ENCODE results near the gene ANKLE1. TPM values are rescaled to one million over a fixed set of nuclear protein-coding genes. Genes with fewer than 3 reads are reported as not detected.
"Not testable (repeated sequence)": the region's sequence is repeated elsewhere in the genome, so short reads cannot be mapped to it uniquely, and the experiment has no call there.

Gene ANKLE1
- total RNA-seq, 1 donor from 2014 or later = 3.0 TPM

DNA sequence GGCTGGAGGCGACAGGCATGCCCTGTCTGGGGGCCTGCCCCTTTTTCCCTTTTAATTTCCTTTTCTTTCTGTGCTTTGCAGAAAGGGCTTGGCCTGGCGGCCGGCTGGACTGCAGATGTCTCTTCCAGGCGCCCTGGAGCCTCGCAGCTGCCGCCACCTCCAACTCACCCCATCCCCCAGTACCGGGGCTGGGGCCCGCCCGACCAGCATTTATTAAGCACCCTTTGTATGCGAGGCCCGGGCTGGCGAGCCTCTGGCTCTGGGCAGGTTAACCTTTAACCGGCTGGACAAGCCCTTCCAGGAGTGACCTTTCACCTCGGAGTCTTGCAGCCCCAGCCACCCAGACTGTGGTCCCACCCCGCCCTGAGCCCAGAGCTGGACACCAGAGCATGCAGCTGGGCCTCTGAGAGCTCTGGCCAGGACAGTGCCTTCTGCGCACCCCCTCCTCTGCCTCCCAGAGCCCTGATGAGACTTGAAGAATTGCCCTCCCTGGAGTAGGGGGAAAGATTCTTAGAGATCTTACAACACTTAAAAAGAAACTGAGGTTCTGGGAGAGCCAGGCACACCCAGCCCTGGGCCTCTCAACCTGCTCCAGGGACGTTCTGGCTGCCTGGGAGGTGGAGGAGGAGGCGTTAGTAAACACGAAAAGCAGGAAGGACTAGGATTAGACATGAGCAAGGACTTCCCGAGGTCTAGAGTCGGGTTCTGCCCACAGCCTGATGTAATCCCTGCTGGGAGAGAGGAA lies 34.8 kb upstream of the ANKLE1 start:
- no peak for DNase-seq (ENCODE audit: low read depth, low spot score)

DNA sequence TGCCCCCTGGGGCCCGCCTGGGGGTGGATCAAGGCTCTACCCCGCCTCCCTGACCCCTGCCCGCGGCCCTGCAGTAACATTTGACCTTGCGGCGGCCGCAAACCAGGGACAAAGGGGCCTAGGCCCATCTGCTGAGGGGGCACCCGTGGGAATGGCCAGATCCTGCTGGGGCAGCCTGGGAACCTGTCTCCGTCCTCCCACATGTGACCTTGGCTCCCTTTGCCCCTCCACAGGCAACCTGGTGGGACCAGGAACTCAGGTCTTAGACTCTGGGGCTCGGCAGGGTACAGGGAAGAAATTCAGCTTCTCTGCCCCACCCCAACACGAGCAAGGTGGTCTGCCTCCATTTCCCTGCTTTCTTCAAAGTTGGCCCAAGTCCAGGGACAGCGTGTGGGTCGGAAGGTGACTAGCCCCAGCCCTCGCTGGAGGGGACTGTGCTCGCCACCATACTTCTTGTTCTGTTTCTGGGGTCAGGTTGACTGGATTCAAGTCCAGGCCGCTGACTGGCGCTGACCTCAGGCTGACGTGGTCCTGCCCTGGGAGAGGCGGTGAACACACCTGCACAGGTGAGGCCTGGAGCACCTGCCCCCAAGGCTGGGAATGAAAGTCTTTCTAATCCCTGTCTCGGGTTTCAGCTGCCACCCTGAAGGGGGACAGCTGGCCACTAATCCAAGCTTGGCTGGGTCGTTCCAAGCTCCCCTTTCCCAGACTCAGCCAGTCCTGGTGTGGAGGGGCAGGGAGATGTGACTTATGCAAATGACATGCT lies 33.5 kb upstream of the ANKLE1 start:
- no peak for DNase-seq (ENCODE audit: low read depth, low spot score)

DNA sequence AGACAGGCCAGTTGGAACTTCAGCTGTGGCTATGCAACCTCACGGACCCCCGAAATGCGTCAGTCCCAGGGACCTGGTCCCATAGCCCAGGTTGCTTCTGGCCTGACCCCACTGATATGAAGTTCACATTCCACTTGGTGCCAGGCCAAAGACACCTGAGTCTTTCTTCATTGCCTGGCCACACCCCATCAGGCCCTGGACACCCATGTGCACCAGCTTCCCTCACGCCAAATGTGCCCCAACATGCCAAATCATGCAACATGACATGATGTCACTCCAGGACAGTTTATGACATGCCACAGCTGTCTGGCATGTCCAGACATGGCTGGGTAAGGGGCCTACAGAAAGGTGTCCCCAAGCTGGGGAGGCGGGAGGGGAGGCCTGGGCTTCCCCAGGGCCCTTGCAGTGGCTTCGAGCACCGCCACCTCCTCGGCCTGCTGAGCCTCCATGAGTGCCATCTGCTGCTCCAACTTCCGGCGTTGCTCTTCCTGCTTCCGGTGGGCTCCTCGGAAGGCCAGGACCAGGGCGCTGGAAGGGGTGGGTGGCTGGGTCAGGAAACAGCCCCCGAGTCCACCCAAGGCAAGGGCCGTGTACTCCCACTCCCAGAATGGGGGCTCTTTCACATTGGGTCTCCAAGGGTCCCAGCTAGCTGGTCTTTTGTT lies 31.7 kb upstream of the ANKLE1 start:
- no peak for DNase-seq (ENCODE audit: low read depth, low spot score)

DNA sequence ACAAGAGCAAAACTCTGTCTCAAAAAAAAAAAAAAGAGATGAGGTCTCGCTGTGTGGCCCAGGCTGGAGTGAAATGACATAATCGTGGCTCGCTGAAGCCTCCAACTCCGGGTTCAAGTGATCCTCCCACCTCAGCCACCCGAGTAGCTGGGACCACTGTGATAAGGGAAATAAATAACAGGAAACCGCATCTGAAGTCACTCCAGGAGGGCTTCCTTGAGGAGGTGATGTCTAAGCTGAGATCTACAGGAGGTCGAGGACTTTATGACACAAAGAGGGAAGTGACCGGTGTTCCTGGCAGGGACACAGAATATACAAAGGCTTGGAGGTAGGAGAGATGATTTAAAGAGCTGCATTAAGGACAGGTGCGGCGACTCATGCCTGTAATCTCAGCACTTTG lies 27.1 kb upstream of the ANKLE1 start:
- no peak for DNase-seq (ENCODE audit: low read depth, low spot score)

DNA sequence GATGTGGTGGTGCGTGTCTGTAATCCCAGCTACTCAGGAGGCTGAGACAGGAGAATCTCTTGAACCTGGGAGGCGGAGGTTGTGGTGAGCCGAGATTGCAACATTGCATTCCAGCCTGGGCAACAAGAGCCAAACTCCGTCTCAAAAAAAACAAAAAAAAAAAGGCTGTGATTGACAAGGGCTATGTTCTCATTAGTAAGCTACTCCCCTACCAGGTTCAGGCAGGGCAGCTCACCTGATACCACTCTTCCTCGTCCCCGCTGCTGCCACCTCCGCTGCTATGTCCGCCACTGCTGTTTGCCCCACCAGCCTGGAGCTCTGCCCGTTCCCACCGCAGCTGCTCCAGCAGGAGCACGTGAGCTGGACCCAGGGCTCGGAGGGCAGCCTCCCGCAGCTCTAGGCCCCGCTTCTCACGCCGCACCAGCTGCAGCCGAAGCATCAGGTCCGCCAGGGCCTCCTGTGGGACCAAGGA lies 26.5 kb upstream of the ANKLE1 start:
- no peak for DNase-seq (ENCODE audit: low read depth, low spot score)

DNA sequence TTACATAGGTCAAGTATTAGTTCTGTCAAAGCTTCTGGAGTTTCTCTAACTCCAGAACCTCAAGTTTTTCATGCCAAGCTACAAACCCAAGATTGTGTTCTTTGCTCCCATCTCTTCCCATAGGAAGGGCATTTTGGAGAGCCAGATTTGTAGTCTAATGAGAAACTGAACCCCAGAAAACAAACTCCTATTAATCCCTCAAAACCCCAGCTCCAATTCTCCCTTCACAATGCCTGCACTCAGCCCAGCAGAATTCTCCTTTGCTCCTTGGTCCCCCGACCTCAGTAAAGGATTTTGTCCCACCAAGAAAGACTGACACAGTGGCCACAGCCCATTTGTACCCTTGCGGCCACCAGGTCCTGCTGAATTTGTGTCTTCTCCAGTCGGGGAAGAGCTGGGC lies 25.6 kb upstream of the ANKLE1 start:
- DNase-seq (ENCODE audit: low read depth, low spot score) = no peak

DNA sequence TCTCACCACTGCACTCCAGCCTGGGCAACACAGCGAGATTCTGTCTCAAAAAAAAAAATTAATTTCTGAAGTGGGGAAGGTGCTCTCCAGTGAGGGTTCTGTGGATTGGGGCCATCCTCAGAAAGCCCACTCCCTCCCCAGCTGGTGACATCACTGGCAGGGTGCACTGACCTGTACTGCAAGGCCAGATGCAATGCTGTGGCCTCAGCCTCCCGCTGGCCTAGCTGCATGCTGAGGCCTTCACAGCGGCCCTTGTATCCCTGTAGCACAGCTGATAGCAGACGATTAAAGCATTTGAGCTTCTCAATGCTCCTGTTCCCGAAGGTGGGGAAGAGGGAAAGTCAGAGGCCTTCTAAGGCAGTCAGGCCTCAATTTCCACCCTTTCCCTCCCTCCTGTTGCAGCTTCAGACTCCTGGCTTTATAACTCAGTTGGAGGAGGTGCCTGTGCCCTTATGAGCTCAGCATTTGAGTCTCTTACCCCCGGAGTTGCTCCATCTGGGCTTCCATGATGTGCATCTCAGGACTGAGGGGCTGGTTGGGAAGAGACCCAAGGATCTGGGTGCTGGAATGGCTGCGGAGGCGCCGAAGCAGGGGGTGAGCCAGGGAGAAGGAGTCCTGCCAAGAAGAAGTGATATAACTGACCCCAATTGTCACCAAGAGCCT lies 22.5 kb upstream of the ANKLE1 start:
- DNase-seq (ENCODE audit: low read depth, low spot score) = no peak

DNA sequence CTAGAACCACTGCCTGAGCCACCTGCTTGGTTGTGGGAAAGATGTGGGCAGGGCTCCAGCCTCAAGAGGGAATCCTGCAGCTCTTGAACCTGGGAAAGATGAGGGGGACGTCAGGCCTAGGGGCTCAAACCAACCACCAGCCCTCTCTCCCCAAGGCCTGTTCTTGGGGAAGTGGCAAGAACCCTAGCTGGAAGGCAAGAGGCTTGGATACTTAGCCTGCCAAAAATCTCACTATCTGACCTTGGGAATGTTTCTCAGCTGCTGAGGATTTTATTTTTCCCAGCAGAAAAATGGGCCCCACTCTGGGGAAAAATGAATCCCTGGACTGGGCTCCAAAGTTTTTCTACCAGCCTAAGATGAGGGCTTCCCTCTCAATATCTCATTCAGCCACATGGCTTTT lies 21.8 kb upstream of the ANKLE1 start:
- no peak for DNase-seq (ENCODE audit: low read depth, low spot score)

DNA sequence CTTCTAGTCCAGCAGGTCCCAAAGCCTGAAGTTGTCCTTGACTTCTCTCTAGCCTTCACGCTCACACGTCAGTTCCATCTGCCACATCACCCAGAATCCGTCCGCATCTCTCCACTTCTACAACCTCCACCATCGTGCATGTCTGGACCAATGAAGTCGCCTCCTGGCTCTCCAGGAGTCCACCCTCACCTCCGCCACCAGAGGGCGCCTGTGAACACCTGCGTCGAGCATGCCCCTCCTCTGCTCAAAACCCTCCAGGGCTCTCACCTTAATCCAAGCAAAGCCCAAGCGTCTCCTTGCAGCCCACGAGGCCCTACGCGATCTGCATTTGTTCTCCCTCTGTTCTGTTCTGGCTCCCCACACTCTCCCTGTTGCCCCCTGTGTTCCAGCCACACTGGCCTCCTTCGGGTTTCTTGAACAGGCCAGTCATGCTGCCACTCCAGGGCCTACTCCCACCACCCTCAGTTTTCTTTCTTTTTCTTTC lies 20.8 kb upstream of the ANKLE1 start:
- peak; percentile 35 for DNase-seq (ENCODE audit: low read depth, low spot score)

DNA sequence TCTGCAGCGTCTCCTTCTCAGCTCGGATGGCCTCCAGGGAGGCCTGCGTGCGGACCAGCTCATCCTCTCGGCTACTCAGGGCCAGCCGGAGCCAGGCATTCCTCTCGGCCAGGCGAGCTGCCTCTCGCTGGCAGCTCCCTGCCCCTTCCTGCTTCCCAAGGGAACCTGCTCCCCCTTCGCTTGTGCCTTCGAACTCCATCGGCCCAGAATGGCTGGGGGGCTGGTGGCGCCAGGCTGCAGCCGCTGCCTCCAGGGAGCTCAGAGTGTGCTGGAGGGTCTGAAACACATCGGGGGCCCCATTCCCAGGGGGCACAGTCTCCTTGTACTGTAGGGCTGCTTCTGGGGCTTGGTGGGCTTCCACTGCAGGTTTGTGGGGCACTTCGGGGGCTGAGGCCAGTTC lies 19.1 kb upstream of the ANKLE1 start:
- DNase-seq (ENCODE audit: low read depth, low spot score) = no peak

DNA sequence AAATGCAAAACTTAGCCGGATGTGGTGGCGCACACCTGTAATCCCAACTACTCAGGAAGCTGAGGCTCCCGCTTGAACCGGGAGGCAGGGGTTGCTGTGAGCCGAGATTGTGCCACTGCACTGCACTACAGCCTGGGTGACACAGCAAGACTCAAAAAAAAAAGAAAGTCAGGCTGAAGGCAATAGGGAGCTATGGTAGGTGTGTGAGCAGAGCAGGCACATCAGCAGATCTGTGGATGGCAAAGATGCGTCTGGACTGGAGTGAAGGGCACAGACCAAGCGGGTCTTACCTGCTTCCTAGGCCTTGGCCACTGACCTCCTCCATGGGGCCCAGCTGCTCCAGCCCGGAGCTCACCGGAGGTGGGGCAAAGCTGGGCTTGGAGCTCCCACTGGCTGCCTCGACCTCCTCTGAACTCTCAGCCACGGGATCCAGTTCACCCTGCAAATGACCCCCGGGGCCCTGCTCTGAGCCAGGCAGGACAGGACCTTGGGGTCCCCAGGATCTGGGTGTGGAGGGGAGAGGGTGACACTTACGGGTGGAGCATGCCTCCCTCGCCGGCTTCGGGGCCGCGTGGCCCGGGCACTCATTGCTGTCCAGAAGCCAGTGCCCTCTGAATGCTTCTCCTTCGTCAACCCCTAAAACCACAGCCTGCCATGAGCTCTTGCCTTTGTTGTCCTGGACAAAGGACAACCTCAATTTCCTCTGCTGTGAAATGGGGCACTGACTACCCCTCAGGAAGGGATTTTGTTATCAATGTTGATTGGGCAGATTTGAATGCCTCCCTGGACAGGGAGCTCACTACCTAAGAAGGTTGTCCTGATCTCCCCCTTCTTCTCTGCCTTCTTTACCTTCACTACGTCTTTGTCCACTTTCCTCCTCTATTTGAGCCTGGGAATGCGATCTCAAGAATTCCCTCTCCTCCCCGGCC lies 17.7 kb upstream of the ANKLE1 start:
- no peak for DNase-seq (ENCODE audit: low read depth, low spot score)

DNA sequence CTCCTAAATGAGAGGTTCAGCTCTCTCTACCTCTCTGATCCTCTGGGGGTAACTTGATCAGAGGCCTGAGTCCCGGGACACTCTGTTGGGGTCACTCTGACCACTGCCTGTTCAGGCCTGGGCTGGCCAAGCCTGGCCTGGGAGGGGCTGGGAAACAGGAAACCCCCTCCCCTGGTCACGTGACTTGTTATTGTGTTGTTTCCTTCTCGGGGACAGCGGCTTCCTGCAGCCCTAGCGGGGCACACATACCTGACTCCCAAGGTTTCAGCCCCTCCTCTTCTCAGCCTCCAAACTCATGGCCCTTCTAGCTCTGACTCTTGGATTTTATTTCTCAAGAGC lies 17.1 kb upstream of the ANKLE1 start, which contains the start of gene USHBP1:
Gene USHBP1, minus strand, starts transcription at position 105 of the 339 bp plus-strand sequence. CDS start 446 bp downstream, outside the sequence.
- DNase-seq (ENCODE audit: low read depth, low spot score) = peak; percentile 40

DNA sequence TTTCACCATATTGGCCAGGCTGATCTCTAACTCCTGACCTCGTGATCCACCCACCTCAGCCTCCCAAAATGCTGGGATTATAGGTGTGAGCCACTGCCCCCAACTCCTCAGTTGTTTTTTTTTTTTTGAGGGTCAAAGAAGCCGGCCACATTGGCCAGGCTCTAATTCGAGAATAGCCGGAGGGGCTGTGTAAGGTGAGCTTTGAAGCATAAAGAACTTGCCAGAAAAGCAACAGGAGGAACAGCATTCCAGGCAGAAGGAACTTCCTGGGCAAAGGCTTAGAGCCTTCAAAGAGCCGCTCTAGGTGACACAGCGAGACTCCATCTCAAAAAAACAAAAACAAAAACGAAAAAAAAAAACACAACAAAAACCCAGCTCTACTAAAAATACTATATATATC lies 15.7 kb upstream of the ANKLE1 start:
- DNase-seq (ENCODE audit: low read depth, low spot score) = no peak

DNA sequence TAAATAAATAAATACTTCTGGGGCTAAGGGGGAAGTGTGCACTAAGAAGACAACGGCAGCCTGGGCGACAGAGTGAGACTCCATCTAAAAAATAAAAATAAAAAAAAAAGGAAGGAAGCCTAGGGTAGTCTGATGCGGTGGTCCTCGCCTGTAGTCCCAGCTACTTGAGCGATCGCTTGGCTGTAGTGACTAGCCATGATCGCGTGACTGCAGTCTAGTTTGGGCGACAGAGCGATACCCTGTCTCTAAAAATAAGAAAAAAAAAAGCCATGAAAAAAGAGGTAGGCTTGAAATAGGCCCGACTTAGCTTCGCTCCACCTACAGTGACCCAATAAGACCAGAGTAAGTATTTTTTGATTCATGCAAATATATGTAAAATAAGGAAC lies 15.1 kb upstream of the ANKLE1 start:
- DNase-seq (ENCODE audit: low read depth, low spot score) = no peak

DNA sequence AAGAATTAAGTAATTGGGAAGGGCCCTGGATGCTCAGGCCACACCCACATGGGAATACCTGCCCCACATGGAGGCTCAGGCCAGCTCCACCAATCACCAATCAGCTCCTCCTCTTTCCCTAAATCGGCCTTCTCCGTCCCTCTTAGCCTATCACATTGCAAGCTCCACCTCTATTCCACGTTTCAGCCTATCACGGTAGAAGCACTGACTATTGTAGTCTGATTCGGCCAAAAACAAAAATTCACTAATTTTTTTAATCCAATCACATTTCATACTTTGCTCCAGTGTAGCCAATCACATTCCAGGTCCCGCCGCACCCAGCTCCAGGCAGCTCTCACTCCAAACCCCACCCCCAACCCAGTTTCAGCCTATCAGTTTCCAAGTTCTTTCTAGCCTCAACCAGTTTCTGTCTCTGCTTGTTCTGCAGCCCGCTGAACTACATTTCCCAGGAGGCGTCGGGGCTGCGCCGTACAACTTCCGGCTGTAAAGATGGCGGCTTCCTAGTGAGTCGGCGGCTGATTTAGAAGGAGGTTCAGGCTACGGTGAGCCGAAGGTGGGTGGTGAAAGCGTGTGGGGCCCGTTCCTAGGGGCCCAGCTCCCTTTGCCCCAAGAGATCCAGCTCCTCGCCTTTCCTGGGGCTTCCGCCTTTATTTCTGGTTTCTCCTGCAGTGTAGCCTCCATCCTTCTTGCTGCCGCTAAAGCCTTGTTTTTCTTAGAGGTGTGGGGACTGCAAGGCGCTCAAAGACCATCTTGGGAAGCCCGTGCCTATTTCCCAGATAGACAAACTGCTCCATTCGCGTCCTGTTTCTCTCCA lies 14.5 kb upstream of the ANKLE1 start, which contains the start of gene BABAM1:
Gene BABAM1, plus strand, starts transcription at position 469 of the 814 bp plus-strand sequence. CDS start 1,364 bp downstream, outside the sequence.
- peak; percentile 96 for DNase-seq (ENCODE audit: low read depth, low spot score)

DNA sequence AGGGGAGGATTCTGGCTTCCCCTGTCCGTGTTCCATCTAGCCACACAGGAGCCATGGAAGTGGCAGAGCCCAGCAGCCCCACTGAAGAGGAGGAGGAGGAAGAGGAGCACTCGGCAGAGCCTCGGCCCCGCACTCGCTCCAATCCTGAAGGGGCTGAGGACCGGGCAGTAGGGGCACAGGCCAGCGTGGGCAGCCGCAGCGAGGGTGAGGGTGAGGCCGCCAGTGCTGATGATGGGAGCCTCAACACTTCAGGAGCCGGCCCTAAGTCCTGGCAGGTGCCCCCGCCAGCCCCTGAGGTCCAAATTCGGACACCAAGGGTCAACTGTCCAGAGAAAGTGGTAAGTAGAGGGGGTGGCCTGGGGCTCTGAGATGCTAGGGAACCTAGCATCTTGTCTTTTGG lies 12.9 kb upstream of the ANKLE1 start:
- no peak for DNase-seq (ENCODE audit: low read depth, low spot score)

DNA sequence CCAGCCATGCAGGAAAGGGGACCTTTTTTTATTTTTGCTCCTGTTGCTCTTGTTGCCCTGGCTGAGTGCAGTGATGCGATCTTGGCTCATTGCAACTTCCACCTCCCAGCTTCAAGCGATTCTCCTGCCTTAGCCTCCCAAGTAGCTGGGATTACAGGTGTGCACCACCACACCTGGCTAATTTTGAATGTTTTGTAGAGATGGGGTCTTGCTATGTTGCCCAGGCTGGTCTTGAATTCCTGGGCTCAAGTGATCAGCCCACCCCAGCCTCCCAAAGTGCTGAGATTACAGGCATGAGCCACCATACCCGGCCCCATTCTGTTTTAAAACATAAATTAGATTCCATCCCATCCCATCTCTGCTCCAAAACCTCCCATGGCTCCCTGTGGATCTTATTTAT lies 6.8 kb upstream of the ANKLE1 start:
- DNase-seq (ENCODE audit: low read depth, low spot score) = not testable (repeated sequence)

DNA sequence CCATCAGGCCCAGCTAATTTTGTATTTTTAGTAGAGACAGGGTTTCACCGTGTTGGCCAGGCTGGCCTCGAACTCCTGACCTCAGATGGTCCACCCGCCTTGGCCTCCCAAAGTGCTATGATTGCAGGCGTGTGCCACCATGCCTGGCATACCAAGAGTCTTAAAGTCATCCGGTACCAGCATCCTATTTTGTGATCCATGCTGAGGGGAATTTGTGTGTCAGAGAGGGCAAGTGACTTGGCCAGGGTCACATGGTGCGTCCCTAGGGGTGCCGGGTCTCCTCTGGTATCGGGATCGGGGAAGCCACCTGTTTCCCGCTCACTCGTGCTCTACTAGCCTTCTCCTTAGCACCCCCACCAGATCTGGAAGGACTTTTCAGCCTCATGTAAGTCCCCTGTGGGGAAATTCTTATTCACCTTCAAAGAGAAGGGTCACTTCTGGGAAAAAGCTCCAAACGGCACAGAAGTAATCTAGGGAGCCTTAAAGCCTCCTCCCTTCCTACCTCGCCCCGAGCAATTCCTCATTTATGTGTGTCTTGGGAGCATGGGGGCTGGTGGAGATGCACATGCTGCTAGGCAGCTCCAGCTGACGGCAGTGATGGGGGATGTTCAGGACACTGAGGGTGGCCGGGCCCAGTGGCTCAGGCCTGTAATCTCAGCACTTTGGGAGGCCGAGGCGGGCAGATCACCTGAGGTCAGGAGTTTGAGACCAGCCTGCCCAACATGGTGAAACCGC lies 6.1 kb upstream of the ANKLE1 start:
- DNase-seq (ENCODE audit: low read depth, low spot score) = no peak

DNA sequence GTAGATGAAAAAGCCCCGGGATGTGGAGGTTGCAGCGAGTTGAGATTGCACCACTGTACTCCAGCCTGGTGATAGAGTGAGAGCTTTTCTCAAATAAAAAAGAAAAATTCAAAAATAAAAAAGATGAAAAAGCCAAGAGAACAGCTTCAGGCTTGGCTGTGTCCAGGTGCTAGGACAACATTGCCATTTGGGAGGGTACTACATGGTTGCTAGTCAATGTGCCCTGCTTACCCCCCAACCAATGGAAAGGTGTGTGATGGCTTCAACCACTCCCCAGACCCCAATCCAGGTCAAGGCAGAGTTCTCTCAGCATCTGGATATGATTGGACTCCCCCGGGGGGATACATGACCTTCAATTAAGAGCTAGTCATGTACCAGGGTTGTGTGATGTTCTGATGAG lies 2.3 kb upstream of the ANKLE1 start:
- no peak for DNase-seq (ENCODE audit: low read depth, low spot score)
